ENCODE measurements around the gene LRCH1.

LRCH1 gene

GRCh38 chr13:46546084-46546768, 6.7 kb upstream of the LRCH1 start:
- Mint-ChIP-seq H3K27ac (no peak overlapping the region), H3K4me1 (ENCODE audit: low read depth) (peaks cover 6% of the 10 kb centered on the region), H3K27me3 (no peaks in the 10 kb centered on the region), H3K9me3 (no peaks in the 10 kb centered on the region), H3K36me3 (ENCODE audit: low read depth) (no peaks in the 10 kb centered on the region), H3K4me3 (no peak overlapping the region)

- H3K27me3 Mint-ChIP-seq: no peaks in the 10 kb centered on the region
- H3K27ac Mint-ChIP-seq: no peak overlapping the region
- H3K4me3 Mint-ChIP-seq: no peak overlapping the region
- H3K4me1 Mint-ChIP-seq (ENCODE audit: low read depth): peaks cover 33% of the 10 kb centered on the region
- H3K36me3 Mint-ChIP-seq (ENCODE audit: low read depth): peaks cover 4% of the 10 kb centered on the region
- H3K9me3 Mint-ChIP-seq: no peaks in the 10 kb centered on the region
These were observed 2.1 kb upstream of the LRCH1 start for GRCh38 chr13:46550822-46551221.

- Mint-ChIP-seq H3K27ac (no peak overlapping the region), H3K4me1 (ENCODE audit: low read depth) (peaks cover 40% of the 10 kb centered on the region), H3K4me3 (peak overlapping the region; percentile 87), H3K9me3 (no peaks in the 10 kb centered on the region), H3K36me3 (ENCODE audit: low read depth) (peaks cover 4% of the 10 kb centered on the region), H3K27me3 (no peaks in the 10 kb centered on the region)
These were observed 1.3 kb upstream of the LRCH1 start for GRCh38 chr13:46551410-46552302.

- no peaks in the 10 kb centered on the region for H3K27me3 Mint-ChIP-seq
- H3K36me3 Mint-ChIP-seq (ENCODE audit: low read depth): peaks cover 4% of the 10 kb centered on the region
- H3K27ac Mint-ChIP-seq: peak overlapping the region; percentile 69
- peaks cover 47% of the 10 kb centered on the region for H3K4me1 Mint-ChIP-seq (ENCODE audit: low read depth)
- H3K9me3 Mint-ChIP-seq: no peaks in the 10 kb centered on the region
- H3K4me3 Mint-ChIP-seq: peak overlapping the region; percentile 87
These were observed 677 bp upstream of the LRCH1 start for GRCh38 chr13:46552303-46552682.

- no peaks in the 10 kb centered on the region for H3K27me3 Mint-ChIP-seq
- peaks cover 53% of the 10 kb centered on the region for H3K4me1 Mint-ChIP-seq (ENCODE audit: low read depth)
- H3K27ac Mint-ChIP-seq: peak overlapping the region; percentile 89
- peak overlapping the region; percentile 87 for H3K4me3 Mint-ChIP-seq
- H3K9me3 Mint-ChIP-seq: no peaks in the 10 kb centered on the region
- peaks cover 4% of the 10 kb centered on the region for H3K36me3 Mint-ChIP-seq (ENCODE audit: low read depth)
These were observed 533 bp downstream of the LRCH1 start for GRCh38 chr13:46553521-46553885.

- Mint-ChIP-seq H3K27ac (peak overlapping the region; percentile 89), H3K36me3 (ENCODE audit: low read depth) (peaks cover 4% of the 10 kb centered on the region), H3K27me3 (no peaks in the 10 kb centered on the region), H3K4me3 (peak overlapping the region; percentile 87), H3K4me1 (ENCODE audit: low read depth) (peaks cover 56% of the 10 kb centered on the region), H3K9me3 (no peaks in the 10 kb centered on the region)
These were observed 1.2 kb downstream of the LRCH1 start for GRCh38 chr13:46553886-46554858.

- peak overlapping the region; percentile 89 for H3K27ac Mint-ChIP-seq
- H3K4me3 Mint-ChIP-seq: peak overlapping the region; percentile 87
- H3K4me1 Mint-ChIP-seq (ENCODE audit: low read depth): peaks cover 59% of the 10 kb centered on the region
- H3K9me3 Mint-ChIP-seq: no peaks in the 10 kb centered on the region
- H3K36me3 Mint-ChIP-seq (ENCODE audit: low read depth): peaks cover 4% of the 10 kb centered on the region
- H3K27me3 Mint-ChIP-seq: no peaks in the 10 kb centered on the region
These were observed 2.0 kb downstream of the LRCH1 start for GRCh38 chr13:46554951-46555350.

- no peaks in the 10 kb centered on the region for H3K9me3 Mint-ChIP-seq
These were observed 2.9 kb downstream of the LRCH1 start for GRCh38 chr13:46555722-46556417.

GRCh38 chr13:46556418-46556779, 3.4 kb downstream of the LRCH1 start:
- H3K4me3 Mint-ChIP-seq: no peak overlapping the region
- peaks cover 55% of the 10 kb centered on the region for H3K4me1 Mint-ChIP-seq (ENCODE audit: low read depth)
- no peaks in the 10 kb centered on the region for H3K27me3 Mint-ChIP-seq
- H3K36me3 Mint-ChIP-seq (ENCODE audit: low read depth): peaks cover 4% of the 10 kb centered on the region
- H3K27ac Mint-ChIP-seq: no peak overlapping the region
- H3K9me3 Mint-ChIP-seq: no peaks in the 10 kb centered on the region

More at GRCh38 chr13:46555722-46556417, 2.9 kb downstream of the LRCH1 start:
- Mint-ChIP-seq H3K4me3 (peak overlapping the region; percentile 87), H3K4me1 (ENCODE audit: low read depth) (peaks cover 59% of the 10 kb centered on the region), H3K27ac (no peak overlapping the region), H3K36me3 (ENCODE audit: low read depth) (peaks cover 4% of the 10 kb centered on the region), H3K27me3 (no peaks in the 10 kb centered on the region)

- H3K36me3 Mint-ChIP-seq (ENCODE audit: low read depth): peaks cover 4% of the 10 kb centered on the region
- H3K9me3 Mint-ChIP-seq: no peaks in the 10 kb centered on the region
- no peak overlapping the region for H3K27ac Mint-ChIP-seq
- H3K27me3 Mint-ChIP-seq: no peaks in the 10 kb centered on the region
- H3K4me1 Mint-ChIP-seq (ENCODE audit: low read depth): peaks cover 40% of the 10 kb centered on the region
- H3K4me3 Mint-ChIP-seq: no peak overlapping the region
These were observed 6.4 kb downstream of the LRCH1 start for GRCh38 chr13:46559272-46559805.

GRCh38 chr13:46560778-46561177, 7.8 kb downstream of the LRCH1 start:
- Mint-ChIP-seq H3K27ac (no peak overlapping the region), H3K4me1 (ENCODE audit: low read depth) (peaks cover 30% of the 10 kb centered on the region), H3K9me3 (no peaks in the 10 kb centered on the region), H3K27me3 (no peaks in the 10 kb centered on the region), H3K36me3 (ENCODE audit: low read depth) (no peaks in the 10 kb centered on the region), H3K4me3 (no peak overlapping the region)

GRCh38 chr13:46561286-46561685, 8.3 kb downstream of the LRCH1 start:
- H3K36me3 Mint-ChIP-seq (ENCODE audit: low read depth): no peaks in the 10 kb centered on the region
- H3K4me3 Mint-ChIP-seq: no peak overlapping the region
- H3K27me3 Mint-ChIP-seq: no peaks in the 10 kb centered on the region
- H3K9me3 Mint-ChIP-seq: no peaks in the 10 kb centered on the region
- H3K27ac Mint-ChIP-seq: no peak overlapping the region
- H3K4me1 Mint-ChIP-seq (ENCODE audit: low read depth): peaks cover 28% of the 10 kb centered on the region

- no peaks in the 10 kb centered on the region for H3K27me3 Mint-ChIP-seq
- H3K4me3 Mint-ChIP-seq: no peak overlapping the region
- H3K9me3 Mint-ChIP-seq: no peaks in the 10 kb centered on the region
- peaks cover 27% of the 10 kb centered on the region for H3K4me1 Mint-ChIP-seq (ENCODE audit: low read depth)
- no peaks in the 10 kb centered on the region for H3K36me3 Mint-ChIP-seq (ENCODE audit: low read depth)
- no peak overlapping the region for H3K27ac Mint-ChIP-seq
These were observed 8.7 kb downstream of the LRCH1 start for GRCh38 chr13:46561691-46562090.

GRCh38 chr13:46562152-46562551, 9.2 kb downstream of the LRCH1 start:
- H3K36me3 Mint-ChIP-seq (ENCODE audit: low read depth): no peaks in the 10 kb centered on the region
- no peak overlapping the region for H3K27ac Mint-ChIP-seq
- H3K4me3 Mint-ChIP-seq: no peak overlapping the region
- no peaks in the 10 kb centered on the region for H3K9me3 Mint-ChIP-seq
- H3K4me1 Mint-ChIP-seq (ENCODE audit: low read depth): peaks cover 27% of the 10 kb centered on the region
- H3K27me3 Mint-ChIP-seq: no peaks in the 10 kb centered on the region

Data from stimulated activated naive CD8-positive, alpha-beta T cell treated with anti-CD3 and anti-CD28 coated beads, Interleukin-15, Interleukin-2, amounts not matched to agents 100 ng/mL and 50 ng/mL, for 24 hours (primary cell).